ENCODE measurements around the gene OR51B4. TPM values are rescaled to one million over a fixed set of nuclear protein-coding genes. Genes with fewer than 3 reads are reported as not detected.

Gene OR51B4
- total and polyA plus RNA-seq, 9 of the 15 experiments (the other 6 are each of a cell fraction or from before 2014, with no cell fraction given) = 17.1 to 64.6 (median 39.9) TPM

DNA sequence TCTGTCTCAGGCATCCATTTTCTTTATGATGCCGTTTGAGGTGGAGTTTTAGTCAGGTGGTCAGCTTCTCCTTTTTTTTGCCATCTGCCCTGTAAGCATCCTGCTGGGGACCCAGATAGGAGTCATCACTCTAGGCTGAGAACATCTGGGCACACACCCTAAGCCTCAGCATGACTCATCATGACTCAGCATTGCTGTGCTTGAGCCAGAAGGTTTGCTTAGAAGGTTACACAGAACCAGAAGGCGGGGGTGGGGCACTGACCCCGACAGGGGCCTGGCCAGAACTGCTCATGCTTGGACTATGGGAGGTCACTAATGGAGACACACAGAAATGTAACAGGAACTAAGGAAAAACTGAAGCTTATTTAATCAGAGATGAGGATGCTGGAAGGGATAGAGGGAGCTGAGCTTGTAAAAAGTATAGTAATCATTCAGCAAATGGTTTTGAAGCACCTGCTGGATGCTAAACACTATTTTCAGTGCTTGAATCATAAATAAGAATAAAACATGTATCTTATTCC lies 21.1 kb downstream of the OR51B4 start (continued):
- TF ChIP-seq EP400 (IDR thresholded peaks at IDR 0.05) = peak; percentile 87
- peak; percentile 60 for TF ChIP-seq MEF2A (IDR thresholded peaks at IDR 0.05; ENCODE audit: control insufficient read depth, low read depth, low read length)
- peak; percentile 93 for TF ChIP-seq EGR1 (conservative IDR thresholded peaks at IDR 0.05)
- TF ChIP-seq, protein P1, sequence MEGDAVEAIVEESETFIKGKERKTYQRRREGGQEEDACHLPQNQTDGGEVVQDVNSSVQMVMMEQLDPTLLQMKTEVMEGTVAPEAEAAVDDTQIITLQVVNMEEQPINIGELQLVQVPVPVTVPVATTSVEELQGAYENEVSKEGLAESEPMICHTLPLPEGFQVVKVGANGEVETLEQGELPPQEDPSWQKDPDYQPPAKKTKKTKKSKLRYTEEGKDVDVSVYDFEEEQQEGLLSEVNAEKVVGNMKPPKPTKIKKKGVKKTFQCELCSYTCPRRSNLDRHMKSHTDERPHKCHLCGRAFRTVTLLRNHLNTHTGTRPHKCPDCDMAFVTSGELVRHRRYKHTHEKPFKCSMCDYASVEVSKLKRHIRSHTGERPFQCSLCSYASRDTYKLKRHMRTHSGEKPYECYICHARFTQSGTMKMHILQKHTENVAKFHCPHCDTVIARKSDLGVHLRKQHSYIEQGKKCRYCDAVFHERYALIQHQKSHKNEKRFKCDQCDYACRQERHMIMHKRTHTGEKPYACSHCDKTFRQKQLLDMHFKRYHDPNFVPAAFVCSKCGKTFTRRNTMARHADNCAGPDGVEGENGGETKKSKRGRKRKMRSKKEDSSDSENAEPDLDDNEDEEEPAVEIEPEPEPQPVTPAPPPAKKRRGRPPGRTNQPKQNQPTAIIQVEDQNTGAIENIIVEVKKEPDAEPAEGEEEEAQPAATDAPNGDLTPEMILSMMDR (IDR thresholded peaks at IDR 0.05 in 2 of 3, conservative IDR thresholded peaks at IDR 0.05 in 1 of 3; ENCODE audit: insufficient read depth in 2 of 3, low read depth in 1 of 3, low read length in 3 of 3) = peak in 1 of 3 experiments; percentile 11; a peak in 1 of 6 replicates
- TF ChIP-seq HEY1 (CRISPR knock-in tag; IDR thresholded peaks at IDR 0.05; ENCODE audit: borderline replicate concordance) = peak; percentile 91; the same call in 1 of the 2 replicates
- peak; percentile 99 for TF ChIP-seq SMARCA4 (IDR thresholded peaks at IDR 0.05)
- TF ChIP-seq ZBTB17 (CRISPR knock-in tag; IDR thresholded peaks at IDR 0.05) = peak; percentile 67
- 0 out of 2 replicates have a peak, but pooled peaks have one; percentile 13 for TF ChIP-seq CGGBP1 (CRISPR knock-in tag; IDR thresholded peaks at IDR 0.05)
- TF ChIP-seq, protein P2, sequence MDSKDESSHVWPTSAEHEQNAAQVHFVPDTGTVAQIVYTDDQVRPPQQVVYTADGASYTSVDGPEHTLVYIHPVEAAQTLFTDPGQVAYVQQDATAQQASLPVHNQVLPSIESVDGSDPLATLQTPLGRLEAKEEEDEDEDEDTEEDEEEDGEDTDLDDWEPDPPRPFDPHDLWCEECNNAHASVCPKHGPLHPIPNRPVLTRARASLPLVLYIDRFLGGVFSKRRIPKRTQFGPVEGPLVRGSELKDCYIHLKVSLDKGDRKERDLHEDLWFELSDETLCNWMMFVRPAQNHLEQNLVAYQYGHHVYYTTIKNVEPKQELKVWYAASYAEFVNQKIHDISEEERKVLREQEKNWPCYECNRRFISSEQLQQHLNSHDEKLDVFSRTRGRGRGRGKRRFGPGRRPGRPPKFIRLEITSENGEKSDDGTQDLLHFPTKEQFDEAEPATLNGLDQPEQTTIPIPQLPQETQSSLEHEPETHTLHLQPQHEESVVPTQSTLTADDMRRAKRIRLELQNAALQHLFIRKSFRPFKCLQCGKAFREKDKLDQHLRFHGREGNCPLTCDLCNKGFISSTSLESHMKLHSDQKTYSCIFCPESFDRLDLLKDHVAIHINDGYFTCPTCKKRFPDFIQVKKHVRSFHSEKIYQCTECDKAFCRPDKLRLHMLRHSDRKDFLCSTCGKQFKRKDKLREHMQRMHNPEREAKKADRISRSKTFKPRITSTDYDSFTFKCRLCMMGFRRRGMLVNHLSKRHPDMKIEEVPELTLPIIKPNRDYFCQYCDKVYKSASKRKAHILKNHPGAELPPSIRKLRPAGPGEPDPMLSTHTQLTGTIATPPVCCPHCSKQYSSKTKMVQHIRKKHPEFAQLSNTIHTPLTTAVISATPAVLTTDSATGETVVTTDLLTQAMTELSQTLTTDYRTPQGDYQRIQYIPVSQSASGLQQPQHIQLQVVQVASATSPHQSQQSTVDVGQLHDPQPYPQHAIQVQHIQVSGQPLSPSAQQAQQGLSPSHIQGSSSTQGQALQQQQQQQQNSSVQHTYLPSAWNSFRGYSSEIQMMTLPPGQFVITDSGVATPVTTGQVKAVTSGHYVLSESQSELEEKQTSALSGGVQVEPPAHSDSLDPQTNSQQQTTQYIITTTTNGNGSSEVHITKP (IDR thresholded peaks at IDR 0.05; ENCODE audit: partially characterized antibody) = peak; percentile 77
- TF ChIP-seq POLR2B (IDR thresholded peaks at IDR 0.05; ENCODE audit: low read depth, partially characterized antibody) = no peak
- peak in 1 of 2 experiments; percentile 45; a peak in 1 of 4 replicates for TF ChIP-seq ETV6 (IDR thresholded peaks at IDR 0.05; ENCODE audit: borderline replicate concordance in 1 of 2, low read depth in 2 of 2, low read length in 1 of 2)
- TF ChIP-seq ETV6 (CRISPR knock-in tag; IDR thresholded peaks at IDR 0.05; ENCODE audit: borderline replicate concordance) = no peak
- TF ChIP-seq, protein P3, sequence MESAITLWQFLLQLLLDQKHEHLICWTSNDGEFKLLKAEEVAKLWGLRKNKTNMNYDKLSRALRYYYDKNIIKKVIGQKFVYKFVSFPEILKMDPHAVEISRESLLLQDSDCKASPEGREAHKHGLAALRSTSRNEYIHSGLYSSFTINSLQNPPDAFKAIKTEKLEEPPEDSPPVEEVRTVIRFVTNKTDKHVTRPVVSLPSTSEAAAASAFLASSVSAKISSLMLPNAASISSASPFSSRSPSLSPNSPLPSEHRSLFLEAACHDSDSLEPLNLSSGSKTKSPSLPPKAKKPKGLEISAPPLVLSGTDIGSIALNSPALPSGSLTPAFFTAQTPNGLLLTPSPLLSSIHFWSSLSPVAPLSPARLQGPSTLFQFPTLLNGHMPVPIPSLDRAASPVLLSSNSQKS (CRISPR knock-in tag; IDR thresholded peaks at IDR 0.05) = no peak
- TF ChIP-seq ILF3 (IDR thresholded peaks at IDR 0.05; ENCODE audit: borderline replicate concordance) = 0 out of 2 replicates have a peak, but pooled peaks have one; percentile 70
- peak; percentile 97 for TF ChIP-seq RNF2 (IDR thresholded peaks at IDR 0.05)
- TF ChIP-seq, protein P4, sequence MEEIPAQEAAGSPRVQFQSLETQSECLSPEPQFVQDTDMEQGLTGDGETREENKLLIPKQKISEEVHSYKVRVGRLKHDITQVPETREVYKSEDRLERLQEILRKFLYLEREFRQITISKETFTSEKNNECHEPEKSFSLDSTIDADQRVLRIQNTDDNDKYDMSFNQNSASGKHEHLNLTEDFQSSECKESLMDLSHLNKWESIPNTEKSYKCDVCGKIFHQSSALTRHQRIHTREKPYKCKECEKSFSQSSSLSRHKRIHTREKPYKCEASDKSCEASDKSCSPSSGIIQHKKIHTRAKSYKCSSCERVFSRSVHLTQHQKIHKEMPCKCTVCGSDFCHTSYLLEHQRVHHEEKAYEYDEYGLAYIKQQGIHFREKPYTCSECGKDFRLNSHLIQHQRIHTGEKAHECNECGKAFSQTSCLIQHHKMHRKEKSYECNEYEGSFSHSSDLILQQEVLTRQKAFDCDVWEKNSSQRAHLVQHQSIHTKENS (CRISPR knock-in tag; IDR thresholded peaks at IDR 0.05) = no peak
- peak; percentile 91 for TF ChIP-seq CREM (IDR thresholded peaks at IDR 0.05; ENCODE audit: low read depth)
- TF ChIP-seq FOXM1 (IDR thresholded peaks at IDR 0.05; ENCODE audit: low read depth) = peak; percentile 92
- TF ChIP-seq FOXM1 (CRISPR knock-in tag; IDR thresholded peaks at IDR 0.05; ENCODE audit: low read depth) = no peak
- TF ChIP-seq BHLHE40 (IDR thresholded peaks at IDR 0.05; ENCODE audit: low read length) = peak; percentile 78
